ENCODE results near the gene WDR90. TPM values are rescaled to one million over a fixed set of nuclear protein-coding genes. Genes with fewer than 3 reads are reported as not detected.
"Not testable (repeated sequence)": the region's sequence is repeated elsewhere in the genome, so short reads cannot be mapped to it uniquely, and the experiment has no call there.

Gene WDR90
- polyA plus RNA-seq, 3 donors: 12.1 to 14.8 (median 13.7) TPM

DNA sequence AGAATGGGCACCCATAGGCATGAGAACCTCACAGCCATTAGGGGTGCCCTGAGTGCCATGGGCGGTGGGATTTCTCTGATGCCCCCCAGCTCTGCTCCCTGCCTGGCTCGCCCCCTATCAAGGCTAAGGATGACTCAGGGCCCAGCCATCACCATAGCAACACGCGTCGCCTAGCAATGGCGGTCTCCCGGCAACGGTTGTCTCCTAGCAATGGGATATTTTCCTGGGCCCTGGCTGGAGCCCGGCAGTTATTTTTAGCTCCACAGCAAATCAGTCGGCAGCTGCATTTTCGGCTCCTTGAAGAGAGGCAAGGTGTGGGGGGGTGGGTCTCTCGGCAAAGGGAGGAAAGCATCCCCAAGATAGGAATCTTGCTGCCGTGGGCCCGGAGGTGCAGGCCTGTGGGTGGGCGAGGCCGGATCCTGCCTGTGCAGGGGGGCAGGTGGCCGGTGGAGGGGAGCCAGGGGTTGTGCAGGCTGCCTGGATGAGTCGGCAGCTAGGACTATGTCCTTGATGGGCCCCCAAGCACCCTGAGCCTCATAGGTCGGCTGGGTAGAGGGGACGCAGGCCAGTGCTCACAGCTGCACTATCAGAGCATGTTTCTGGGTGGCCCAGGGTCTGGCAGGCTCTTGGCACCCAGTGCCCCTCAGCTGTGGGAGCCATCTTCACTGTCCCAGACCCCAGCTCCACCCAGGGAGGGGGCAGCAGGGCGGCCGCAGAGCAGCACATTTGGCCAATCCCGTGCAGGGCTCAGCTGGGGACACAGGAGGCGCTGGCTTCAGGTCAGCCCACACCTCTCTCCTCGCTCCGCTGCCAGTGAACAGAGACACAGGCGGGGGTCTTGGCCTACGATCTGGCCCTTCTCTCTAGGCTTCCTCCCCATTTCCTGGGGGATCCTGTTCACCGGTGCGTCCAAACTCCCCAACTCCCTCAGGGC, 60.7 kb downstream of the WDR90 start:
- H3K27ac ChIP-seq (ENCODE audit: low read depth, low read length): no peak overlapping the region
- 25 to 28% (median 27%) methylated on average over 30 of the region's 30 CpGs for WGBS, 3 donors

DNA sequence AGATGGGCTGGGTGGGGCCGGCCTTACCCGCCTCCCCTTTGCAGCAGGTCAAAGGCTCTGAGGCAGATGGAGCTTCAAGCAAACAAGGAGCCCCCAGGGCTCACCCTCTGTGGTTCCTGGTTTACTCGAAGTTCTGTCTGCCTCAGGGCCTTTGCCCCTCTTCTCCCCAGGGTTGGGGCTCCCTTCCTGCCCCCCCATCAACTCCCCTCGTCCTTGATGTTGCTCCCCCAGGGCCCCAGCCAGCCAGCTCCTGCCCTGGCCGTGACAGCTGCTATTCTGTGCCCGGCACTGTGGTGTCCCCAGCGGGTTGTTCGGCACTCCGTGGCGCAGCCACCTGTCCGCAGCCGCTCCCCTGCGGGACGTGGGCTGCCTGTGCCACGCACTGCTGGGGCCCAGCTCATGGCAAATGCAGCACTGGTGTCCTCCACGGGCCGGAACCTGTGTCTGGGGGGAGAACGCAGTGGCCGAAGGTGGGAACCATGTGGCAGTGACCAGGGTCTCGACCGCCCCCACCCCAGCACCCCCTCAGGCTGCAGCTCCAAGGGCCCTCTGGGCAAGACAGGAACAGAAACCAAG, 61.4 kb downstream of the WDR90 start:
- 62 to 68% (median 67%) methylated on average over 21 of the region's 21 CpGs for WGBS, 3 donors
- no peak overlapping the region for H3K27ac ChIP-seq (ENCODE audit: low read depth, low read length)

DNA sequence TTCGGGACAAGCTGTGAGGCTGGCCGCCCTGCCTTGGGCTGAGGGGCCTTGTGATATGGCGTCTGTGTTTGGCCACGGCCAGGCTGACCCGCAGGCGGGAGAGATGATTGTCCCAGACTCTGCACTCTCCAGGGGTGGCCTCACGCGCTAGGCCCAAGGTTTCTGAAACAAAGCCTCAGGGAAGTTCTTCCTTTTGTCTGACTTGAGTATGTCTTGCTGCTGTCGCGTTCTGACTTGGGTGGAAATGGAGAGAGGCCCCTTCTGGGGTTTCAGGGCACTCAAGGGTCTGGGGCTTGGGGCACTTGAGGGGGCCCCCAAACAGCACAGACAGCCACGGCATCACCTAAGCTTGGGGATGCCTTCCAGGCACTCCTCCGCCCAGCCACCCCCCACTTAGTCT, 61.9 kb downstream of the WDR90 start:
- 56 to 75% (median 74%) methylated on average over 12 of the region's 12 CpGs for WGBS, 3 donors
- no peak overlapping the region for H3K27ac ChIP-seq (ENCODE audit: low read depth, low read length)

DNA sequence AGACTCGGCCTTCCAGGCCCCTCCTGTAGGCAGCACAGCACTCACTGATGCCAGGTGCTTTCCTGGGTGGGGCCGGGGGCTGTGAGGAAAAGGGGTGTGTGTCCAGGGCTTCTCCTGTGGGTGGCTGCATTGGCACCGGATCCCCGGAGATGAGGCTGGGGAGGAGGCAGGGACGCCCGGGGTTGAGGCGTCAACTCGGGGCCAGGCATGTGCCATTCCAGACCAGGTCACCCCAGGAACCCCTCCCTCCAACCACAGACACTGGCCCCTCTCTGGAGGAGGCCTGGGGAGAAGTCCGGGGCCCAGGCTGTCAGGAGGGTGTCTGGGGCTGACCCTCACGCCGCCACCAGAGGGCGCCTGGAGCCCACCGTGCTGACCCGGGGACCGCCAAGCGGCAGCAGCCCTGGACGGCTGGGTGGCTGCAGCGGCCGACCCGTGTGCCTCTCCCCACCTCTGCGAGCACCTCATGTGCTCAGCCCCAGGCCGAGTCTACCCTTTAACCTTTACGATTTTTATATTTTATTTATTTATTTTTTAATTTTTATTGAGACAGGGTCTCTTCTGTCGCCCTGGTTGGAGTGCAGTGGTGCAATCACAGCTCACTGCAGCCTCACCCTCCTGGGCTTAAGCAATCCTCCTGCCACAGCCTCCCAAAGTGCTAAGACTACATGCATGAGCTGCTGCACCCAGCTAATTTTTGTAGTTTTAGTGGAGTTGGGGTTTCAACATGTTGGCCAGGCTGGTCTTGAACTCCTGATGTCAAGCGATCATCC, 62.6 kb downstream of the WDR90 start:
- WGBS, 3 donors: 9 to 11% (median 9%) methylated on average over 22 to 25 of the region's 25 CpGs
- no peak overlapping the region for H3K27ac ChIP-seq (ENCODE audit: low read depth, low read length)

DNA sequence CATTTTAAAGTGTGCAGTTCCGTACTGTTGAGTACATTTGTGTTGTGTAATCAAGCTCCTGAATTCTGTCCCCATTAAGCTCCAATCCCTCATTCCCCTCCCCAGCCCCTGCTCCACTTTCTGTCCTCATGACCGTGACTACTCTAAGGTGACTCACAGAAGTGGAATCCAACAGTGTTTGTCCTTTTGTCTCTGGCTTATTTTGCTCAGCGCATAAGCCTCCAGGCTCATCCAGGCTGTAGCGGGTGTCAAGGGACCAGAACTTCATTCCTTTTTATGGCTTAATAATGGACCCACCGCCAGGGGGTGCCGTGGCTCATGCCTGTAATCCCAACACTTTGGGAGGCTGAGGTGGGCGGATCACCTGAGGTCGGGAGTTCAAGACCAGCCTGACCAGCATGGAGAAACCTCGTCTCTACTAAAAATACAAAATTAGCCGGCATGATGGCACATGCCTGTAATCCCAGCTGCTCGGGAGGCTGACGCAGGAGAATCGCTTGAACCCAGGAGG, 63.6 kb downstream of the WDR90 start:
- 50 to 56% (median 50%) methylated on average over 13 of the region's 13 CpGs for WGBS, 3 donors
- not testable (repeated sequence) for H3K27ac ChIP-seq (ENCODE audit: low read depth, low read length)

DNA sequence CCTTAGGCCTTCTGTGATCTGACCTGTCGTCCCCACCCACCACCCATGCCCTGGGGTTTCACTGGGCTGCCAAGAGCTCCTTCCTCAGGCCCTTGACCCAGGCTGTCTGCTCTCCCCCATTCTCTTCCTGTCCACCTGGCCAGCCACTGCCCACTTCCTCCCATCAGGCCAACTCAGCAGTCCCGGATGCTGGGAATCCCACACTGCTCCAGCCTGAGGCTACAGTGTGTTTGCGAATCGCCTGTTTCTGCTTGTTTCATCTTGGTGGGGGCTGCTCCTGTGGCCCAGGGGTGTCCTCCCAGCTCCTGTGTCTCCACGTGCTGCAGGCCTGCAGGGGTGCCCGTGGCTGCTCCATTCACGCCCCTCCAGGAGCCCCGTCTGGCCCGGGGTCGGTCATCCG, 64.9 kb downstream of the WDR90 start:
- 63 to 70% (median 63%) methylated on average over 11 of the region's 11 CpGs for WGBS, 3 donors
- no peak overlapping the region for H3K27ac ChIP-seq (ENCODE audit: low read depth, low read length)

DNA sequence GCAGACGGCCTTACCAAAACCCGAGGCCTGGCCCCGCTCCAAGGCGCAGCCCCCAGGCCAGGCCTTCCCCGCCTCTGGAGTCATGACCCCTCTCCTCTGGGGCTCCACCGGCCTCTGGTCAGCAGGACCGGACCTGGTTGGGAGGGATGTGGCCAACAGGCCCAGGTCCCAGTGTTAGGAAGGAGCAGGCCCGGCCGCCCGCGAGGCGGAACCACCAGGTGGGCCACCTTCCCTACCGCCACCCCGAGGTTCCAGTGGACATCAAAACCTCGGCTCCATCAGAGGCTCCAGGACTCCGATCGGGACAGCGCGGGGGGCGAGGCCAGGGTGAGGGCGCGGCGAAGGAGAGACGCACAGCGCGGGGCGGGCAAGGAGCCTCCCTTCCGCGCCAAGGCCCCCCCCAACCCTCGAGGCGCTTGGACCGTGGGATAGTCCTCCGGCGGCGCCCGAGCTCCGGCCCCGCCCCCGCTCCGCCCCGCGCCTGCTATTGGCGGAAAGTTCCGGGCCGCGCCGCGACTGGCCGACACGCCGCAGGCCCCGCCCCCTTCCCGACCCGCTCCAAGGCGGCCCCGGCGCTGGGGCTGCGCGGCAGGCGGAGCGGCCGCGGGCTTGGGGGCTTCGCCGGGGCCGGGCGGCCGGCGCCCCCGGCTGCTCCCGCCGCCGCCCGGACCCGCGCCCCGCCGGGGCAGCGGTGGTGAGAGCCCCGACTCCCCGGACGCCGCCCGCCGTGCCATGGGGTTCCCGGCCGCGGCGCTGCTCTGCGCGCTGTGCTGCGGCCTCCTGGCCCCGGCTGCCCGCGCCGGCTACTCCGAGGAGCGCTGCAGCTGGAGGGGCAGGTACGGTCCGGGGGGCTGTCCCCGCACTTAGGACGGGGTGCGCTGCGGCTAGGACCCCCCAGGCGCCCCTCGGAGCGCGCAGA, 65.7 kb downstream of the WDR90 start, which contains the start of gene METRN:
Gene METRN (plus strand): TSS at position 561 of the 919 bp plus-strand sequence. CDS start 172 bp downstream, at position 733.
- WGBS, 3 donors: 4 to 6% (median 4%) methylated on average over 74 to 108 of the region's 108 CpGs
- H3K27ac ChIP-seq (ENCODE audit: low read depth, low read length): no peak within 1 kb of the TSS

DNA sequence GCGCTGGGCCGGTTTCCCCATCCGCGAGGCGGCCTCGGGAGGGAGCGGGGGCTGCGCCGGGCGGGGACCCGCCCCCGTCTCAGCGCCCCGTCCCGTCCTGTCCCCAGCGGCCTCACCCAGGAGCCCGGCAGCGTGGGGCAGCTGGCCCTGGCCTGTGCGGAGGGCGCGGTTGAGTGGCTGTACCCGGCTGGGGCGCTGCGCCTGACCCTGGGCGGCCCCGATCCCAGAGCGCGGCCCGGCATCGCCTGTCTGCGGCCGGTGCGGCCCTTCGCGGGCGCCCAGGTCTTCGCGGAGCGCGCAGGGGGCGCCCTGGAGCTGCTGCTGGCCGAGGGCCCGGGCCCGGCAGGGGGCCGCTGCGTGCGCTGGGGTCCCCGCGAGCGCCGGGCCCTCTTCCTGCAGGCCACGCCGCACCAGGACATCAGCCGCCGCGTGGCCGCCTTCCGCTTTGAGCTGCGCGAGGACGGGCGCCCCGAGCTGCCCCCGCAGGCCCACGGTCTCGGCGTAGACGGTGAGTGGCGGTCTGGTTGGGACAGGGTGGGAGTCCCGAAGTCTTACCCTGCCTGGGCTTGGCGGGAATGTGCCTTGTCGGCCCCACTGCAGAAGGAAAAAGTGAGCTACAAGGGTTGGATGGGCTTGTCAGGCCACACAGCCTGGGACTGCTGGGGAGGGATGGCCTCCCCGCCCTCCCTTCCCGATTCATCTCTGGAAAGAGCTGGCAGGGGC, 66.5 kb downstream of the WDR90 start:
- no peak overlapping the region for H3K27ac ChIP-seq (ENCODE audit: low read depth, low read length)
- 1 to 3% (median 2%) methylated on average over 44 to 74 of the region's 74 CpGs for WGBS, 3 donors

DNA sequence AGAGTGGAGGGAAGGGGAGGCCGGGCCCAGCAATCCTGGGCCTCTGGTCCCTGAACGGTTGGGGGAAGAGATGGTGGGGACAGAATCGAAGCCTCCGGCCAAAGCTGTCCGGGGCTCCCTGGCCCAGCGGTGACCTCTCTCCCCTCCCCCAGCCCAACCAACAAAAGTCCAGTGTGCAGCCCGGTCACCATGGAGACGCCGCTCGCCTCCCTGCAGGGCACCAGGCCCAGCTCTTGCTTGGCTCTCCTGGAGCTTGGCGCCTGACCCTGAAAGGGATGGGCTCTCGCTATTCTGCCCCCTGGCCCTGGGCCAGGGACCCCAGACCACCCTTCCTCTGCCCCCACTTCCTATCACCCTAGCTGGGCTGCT, 67.0 kb downstream of the WDR90 start:
- no peak overlapping the region for H3K27ac ChIP-seq (ENCODE audit: low read depth, low read length)
- WGBS, 3 donors: 16 to 34% (median 27%) methylated on average over 10 to 12 of the region's 12 CpGs

DNA sequence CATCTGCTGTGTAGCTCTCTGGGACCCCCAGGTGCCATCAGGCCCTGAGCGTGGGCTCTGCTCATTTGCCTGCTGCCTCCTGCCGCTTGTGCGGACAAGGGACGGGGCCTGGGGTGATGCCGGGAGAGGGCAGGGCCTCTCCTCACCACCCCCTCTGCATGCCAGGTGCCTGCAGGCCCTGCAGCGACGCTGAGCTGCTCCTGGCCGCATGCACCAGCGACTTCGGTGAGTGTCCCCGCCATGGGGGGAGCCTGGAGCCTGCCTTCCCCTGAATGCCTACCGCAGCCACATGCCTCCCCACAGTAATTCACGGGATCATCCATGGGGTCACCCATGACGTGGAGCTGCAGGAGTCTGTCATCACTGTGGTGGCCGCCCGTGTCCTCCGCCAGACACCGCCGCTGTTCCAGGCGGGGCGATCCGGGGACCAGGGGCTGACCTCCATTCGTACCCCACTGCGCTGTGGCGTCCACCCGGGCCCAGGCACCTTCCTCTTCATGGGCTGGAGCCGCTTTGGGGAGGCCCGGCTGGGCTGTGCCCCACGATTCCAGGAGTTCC, 67.7 kb downstream of the WDR90 start:
- 83 to 93% (median 86%) methylated on average over 24 to 29 of the region's 29 CpGs for WGBS, 3 donors
- no peak overlapping the region for H3K27ac ChIP-seq (ENCODE audit: low read depth, low read length)

Other genes starting within 250 kb of the WDR90 start
- 10 to 100 TPM; 11.9 to 22.8 (median 20.2) TPM for gene DECR2, start 247.5 kb upstream of the WDR90 start, polyA plus RNA-seq
- 10 to 100 TPM; 20.7 to 27.3 (median 21.9) TPM for gene RAB11FIP3, start 223.7 kb upstream of the WDR90 start, polyA plus RNA-seq
- gene CAPN15, start 121.7 kb upstream of the WDR90 start, polyA plus RNA-seq: 10 to 100 TPM; 20.4 to 31.4 (median 30.6) TPM
- under 1 TPM in 1 of 3 donors, not detected in 2; 0.20 TPM for gene PRR35, start 89.0 kb upstream of the WDR90 start, polyA plus RNA-seq
- 1 to 10 TPM in 1 of 3 donors, under 1 TPM in 2; 0.22 to 1.3 (median 0.61) TPM for gene NHLRC4, start 82.4 kb upstream of the WDR90 start, polyA plus RNA-seq
- 10 to 100 TPM; 36.6 to 47.7 (median 37.6) TPM for gene PIGQ, start 79.4 kb upstream of the WDR90 start, polyA plus RNA-seq
- 10 to 100 TPM; 16.0 to 42.5 (median 21.2) TPM for gene RAB40C, start 59.3 kb upstream of the WDR90 start, polyA plus RNA-seq
- gene WFIKKN1, start 18.4 kb upstream of the WDR90 start, polyA plus RNA-seq: under 1 TPM; 0.25 to 0.85 (median 0.67) TPM
- 100 to 1,000 TPM in 2 of 3 donors, 10 to 100 TPM in 1; 65.0 to 125 (median 109) TPM for gene METTL26, start 13.1 kb upstream of the WDR90 start, polyA plus RNA-seq
- gene MCRIP2, start 7.5 kb upstream of the WDR90 start, polyA plus RNA-seq: 10 to 100 TPM; 23.6 to 57.6 (median 42.6) TPM
- gene RHOT2, start 18.8 kb downstream of the WDR90 start, polyA plus RNA-seq: 100 to 1,000 TPM in 1 of 3 donors, 10 to 100 TPM in 2; 67.7 to 107 (median 85.5) TPM
- under 1 TPM in 2 of 3 donors, not detected in 1; 0.59 to 0.71 TPM for gene RHBDL1, start 26.3 kb downstream of the WDR90 start, polyA plus RNA-seq
- 100 to 1,000 TPM in 2 of 3 donors, 10 to 100 TPM in 1; 85.4 to 145 (median 139) TPM for gene STUB1, start 31.0 kb downstream of the WDR90 start, polyA plus RNA-seq
- gene JMJD8, start 35.0 kb downstream of the WDR90 start, polyA plus RNA-seq: 10 to 100 TPM; 36.8 to 77.7 (median 44.9) TPM
- gene WDR24, start 41.0 kb downstream of the WDR90 start, polyA plus RNA-seq: 1 to 10 TPM; 3.8 to 7.4 (median 5.1) TPM
- gene FBXL16, start 56.4 kb downstream of the WDR90 start, polyA plus RNA-seq: 1 to 10 TPM in 1 of 3 donors, under 1 TPM in 2; 0.22 to 2.5 (median 0.37) TPM
- 10 to 100 TPM; 21.3 to 34.1 (median 22.2) TPM for gene METRN, start 65.8 kb downstream of the WDR90 start, polyA plus RNA-seq
- 10 to 100 TPM; 10.1 to 33.4 (median 26.0) TPM for gene ANTKMT, start 71.8 kb downstream of the WDR90 start, polyA plus RNA-seq
- gene CCDC78, start 77.1 kb downstream of the WDR90 start, polyA plus RNA-seq: 1 to 10 TPM in 1 of 3 donors, under 1 TPM in 2; 0.42 to 2.1 (median 0.98) TPM
- 1 to 10 TPM; 2.0 to 2.6 (median 2.5) TPM for gene HAGHL, start 77.7 kb downstream of the WDR90 start, polyA plus RNA-seq
- gene CIAO3, start 91.6 kb downstream of the WDR90 start, polyA plus RNA-seq: 10 to 100 TPM; 16.0 to 23.7 (median 19.0) TPM
- gene MSLN, start 111.4 kb downstream of the WDR90 start, polyA plus RNA-seq: 10 to 100 TPM in 2 of 3 donors, under 1 TPM in 1; 0.49 to 14.2 (median 13.2) TPM
- 10 to 100 TPM; 10.5 to 16.7 (median 10.8) TPM for gene RPUSD1, start 139.0 kb downstream of the WDR90 start, polyA plus RNA-seq
- gene CHTF18, start 139.3 kb downstream of the WDR90 start, polyA plus RNA-seq: 10 to 100 TPM in 1 of 3 donors, 1 to 10 TPM in 2; 7.3 to 12.6 (median 8.0) TPM
- gene GNG13, start 151.4 kb downstream of the WDR90 start, polyA plus RNA-seq: not detected

All from adipose tissue (tissue), 3 donors.